ENCODE results near the gene NFATC1.

Gene NFATC1

DNA sequence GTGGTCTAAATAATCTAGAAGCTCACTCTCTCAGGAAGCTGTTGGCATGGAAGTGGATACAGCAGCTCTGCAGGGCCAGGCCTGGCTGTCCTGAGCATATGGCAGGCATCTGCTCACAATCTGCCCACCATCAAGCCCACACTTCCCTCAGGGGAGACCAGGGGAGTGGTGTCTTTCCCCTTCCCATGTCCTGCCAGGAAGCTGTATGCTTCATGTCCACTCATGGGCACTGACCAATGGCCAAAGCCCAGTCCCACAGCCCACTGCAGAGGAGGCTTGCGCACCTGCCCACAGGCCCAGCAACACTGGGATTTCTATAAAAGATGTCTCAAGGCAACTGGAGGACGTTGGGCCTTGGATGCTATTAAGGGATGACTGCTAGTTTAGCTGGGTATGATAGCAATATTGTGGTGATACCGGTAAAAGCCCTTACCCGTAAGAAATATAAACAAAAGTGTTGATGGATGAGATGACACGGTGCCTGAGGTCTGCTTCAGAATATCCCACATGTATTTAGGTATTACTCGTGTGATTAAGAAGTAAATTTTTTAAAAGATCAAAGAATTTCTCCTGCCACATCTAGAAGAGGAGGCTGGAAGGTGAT lies 177.2 kb downstream of the NFATC1 start:
- Histone ChIP-seq H3K4me3 (replicated peaks; ENCODE audit: low read depth, low read length) (no peak overlapping the region), H3K27me3 (replicated peaks; ENCODE audit: control insufficient read depth, insufficient read depth, low read length) (no peaks in the 10 kb centered on the region), H3K36me3 (ENCODE audit: control insufficient read depth, insufficient read depth, low read length) (no peaks in the 10 kb centered on the region)
- DNase-seq (ENCODE audit: extremely low read depth, insufficient read length) = no peak
- TF ChIP-seq, protein P1, sequence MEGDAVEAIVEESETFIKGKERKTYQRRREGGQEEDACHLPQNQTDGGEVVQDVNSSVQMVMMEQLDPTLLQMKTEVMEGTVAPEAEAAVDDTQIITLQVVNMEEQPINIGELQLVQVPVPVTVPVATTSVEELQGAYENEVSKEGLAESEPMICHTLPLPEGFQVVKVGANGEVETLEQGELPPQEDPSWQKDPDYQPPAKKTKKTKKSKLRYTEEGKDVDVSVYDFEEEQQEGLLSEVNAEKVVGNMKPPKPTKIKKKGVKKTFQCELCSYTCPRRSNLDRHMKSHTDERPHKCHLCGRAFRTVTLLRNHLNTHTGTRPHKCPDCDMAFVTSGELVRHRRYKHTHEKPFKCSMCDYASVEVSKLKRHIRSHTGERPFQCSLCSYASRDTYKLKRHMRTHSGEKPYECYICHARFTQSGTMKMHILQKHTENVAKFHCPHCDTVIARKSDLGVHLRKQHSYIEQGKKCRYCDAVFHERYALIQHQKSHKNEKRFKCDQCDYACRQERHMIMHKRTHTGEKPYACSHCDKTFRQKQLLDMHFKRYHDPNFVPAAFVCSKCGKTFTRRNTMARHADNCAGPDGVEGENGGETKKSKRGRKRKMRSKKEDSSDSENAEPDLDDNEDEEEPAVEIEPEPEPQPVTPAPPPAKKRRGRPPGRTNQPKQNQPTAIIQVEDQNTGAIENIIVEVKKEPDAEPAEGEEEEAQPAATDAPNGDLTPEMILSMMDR (IDR thresholded peaks at IDR 0.05; ENCODE audit: insufficient read depth, low read length, poor library complexity, severe bottlenecking) = no peak

DNA sequence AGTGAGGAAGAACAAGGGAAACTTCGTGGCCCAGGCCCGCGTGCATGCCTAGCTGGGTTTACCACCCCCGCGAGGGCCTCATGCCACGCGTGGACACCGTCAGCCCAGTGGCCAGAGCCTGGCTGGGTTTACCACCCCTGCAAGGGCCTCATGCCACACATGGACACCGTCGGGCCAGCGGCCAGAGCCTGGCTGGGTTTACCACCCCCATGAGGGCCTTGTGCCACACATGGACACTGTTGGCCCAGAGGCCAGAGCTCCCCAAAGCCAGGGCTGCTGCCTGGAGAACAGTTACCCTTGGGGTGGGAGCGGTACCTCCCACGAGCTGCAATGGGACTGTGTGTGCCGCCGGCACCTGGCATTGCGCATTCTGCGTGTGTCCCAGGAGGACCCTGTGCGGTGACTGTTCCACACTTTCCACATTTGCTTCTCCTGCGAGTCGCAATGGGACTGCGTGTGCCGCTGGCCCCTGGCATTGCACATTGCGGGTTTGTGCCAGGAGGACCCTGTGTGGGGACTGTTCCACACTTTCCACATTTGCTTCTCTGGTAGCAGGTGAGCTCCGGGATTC lies 178.3 kb downstream of the NFATC1 start:
- no peaks in the 10 kb centered on the region for H3K27me3 ChIP-seq (replicated peaks; ENCODE audit: control insufficient read depth, insufficient read depth, low read length)
- H3K4me3 ChIP-seq (replicated peaks; ENCODE audit: low read depth, low read length) = no peak overlapping the region
- no peak for DNase-seq (ENCODE audit: extremely low read depth, insufficient read length)
- no peaks in the 10 kb centered on the region for H3K36me3 ChIP-seq (ENCODE audit: control insufficient read depth, insufficient read depth, low read length)
- TF ChIP-seq, protein P1 (IDR thresholded peaks at IDR 0.05; ENCODE audit: insufficient read depth, low read length, poor library complexity, severe bottlenecking) = no peak

DNA sequence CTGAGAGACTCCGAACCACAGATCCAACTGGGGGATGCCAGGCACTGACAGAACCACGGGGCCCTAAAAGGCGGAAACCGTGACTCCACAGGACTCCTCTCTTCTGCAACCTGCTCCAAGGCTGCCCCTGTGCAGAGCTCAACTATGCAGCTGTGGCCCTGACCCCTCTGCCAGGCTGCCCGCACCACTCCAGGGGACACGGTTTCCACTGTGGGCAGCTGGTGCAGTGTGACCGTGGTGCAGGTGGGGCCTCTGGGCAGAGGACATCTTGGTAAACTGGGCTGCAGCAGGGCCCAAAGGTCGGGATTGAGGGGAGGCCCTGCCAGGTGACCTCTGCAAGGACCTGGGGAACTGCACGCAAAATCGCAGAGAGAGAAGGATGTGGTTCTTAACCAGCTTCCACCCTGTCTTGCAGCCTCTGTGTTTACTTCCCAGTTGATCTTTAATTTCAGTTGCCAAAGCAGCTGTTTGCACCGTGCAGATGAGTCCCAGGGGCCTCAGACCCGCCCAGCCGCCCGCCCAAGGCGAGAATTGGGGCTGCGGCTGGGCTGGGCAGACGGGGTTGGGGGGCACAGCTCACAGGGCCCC lies 179.3 kb downstream of the NFATC1 start:
- no peaks in the 10 kb centered on the region for H3K27me3 ChIP-seq (replicated peaks; ENCODE audit: control insufficient read depth, insufficient read depth, low read length)
- no peaks in the 10 kb centered on the region for H3K36me3 ChIP-seq (ENCODE audit: control insufficient read depth, insufficient read depth, low read length)
- DNase-seq (ENCODE audit: extremely low read depth, insufficient read length) = no peak
- TF ChIP-seq, protein P1 (IDR thresholded peaks at IDR 0.05; ENCODE audit: insufficient read depth, low read length, poor library complexity, severe bottlenecking) = no peak
- no peak overlapping the region for H3K4me3 ChIP-seq (replicated peaks; ENCODE audit: low read depth, low read length)

DNA sequence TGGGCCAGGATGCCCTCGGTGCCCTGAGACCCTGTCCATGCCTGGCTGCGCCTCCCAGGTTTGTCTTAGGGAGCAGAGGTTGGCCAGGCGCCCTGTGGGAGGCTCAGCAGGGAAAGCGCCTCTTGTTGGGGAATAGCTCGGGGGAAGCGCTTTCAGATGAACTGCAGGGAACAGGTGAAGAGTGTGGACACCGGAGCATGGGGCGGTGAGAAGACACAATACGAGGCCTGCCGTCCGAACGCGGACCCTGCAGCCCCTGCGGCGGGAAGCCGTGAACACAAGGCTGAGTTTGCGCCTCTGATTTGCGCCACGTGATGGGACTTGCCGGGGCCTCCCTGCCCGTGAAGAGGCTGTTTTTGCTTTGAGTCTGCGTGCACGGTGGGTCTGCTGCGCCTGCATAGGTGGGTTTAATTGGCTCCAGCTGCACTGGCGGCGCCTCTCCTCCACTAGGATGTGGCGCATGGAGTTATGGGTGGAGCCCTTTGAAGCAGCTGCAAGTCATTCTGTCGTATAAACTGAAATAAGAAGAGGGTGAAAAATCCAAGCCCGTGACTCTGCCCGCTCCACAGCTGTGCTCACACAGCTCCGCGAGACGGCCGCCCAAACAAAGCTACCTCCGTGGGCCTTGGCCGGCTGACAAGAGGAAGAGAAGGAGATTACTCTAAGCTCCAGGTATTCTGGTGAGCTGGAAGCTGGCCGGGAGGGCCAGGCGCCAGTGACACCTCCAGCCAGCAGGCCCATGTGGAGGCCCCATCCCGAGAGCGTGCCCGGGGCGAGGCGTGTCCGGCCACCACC lies 180.4 kb downstream of the NFATC1 start:
- Histone ChIP-seq H3K36me3 (ENCODE audit: control insufficient read depth, insufficient read depth, low read length) (no peaks in the 10 kb centered on the region), H3K27me3 (replicated peaks; ENCODE audit: control insufficient read depth, insufficient read depth, low read length) (no peaks in the 10 kb centered on the region), H3K4me3 (replicated peaks; ENCODE audit: low read depth, low read length) (no peak overlapping the region)
- TF ChIP-seq, protein P1 (IDR thresholded peaks at IDR 0.05; ENCODE audit: insufficient read depth, low read length, poor library complexity, severe bottlenecking) = no peak
- DNase-seq (ENCODE audit: extremely low read depth, insufficient read length) = no peak

DNA sequence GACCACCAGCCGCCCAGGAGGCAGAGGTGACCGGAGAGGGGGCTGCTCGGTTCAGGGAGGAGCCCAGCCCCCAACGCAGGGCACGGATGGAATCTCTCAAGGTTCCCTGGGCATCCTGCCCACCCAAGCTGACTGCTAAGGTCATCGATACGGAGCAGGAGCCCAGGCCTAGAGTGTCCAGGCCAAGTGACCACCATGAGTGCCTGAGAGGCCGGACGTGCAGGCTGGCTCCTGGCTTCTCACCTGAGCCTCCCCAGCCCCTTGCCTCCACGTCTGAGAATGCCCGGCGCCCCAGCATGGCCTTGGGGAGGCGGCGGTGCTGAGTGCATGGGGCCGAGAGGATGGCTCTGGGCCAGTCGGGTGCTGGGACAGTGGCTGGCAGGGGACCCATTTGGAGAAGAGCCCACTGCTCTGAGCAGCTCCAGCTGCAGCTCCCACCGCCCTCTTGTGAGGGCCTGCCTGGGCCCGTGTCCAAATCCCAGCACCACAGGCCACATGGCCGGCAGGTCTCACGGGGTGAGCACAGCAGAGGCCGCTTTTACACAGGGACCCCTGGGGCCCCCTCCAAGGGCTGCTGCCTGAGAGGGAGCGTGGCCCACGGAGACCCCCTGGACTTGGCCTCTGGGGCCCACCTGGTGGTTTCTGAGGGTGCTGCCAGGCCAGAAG lies 181.1 kb downstream of the NFATC1 start:
- no peaks in the 10 kb centered on the region for H3K27me3 ChIP-seq (replicated peaks; ENCODE audit: control insufficient read depth, insufficient read depth, low read length)
- TF ChIP-seq, protein P1 (IDR thresholded peaks at IDR 0.05; ENCODE audit: insufficient read depth, low read length, poor library complexity, severe bottlenecking) = no peak

More for the DNA sequence above, 181.1 kb downstream of the NFATC1 start:
- Histone ChIP-seq H3K36me3 (ENCODE audit: control insufficient read depth, insufficient read depth, low read length) (no peaks in the 10 kb centered on the region), H3K4me3 (replicated peaks; ENCODE audit: low read depth, low read length) (no peak overlapping the region)
- DNase-seq (ENCODE audit: extremely low read depth, insufficient read length) = no peak

Measured in GM06990 (cell line).